ENCODE data around the gene CD36.
"Not testable (repeated sequence)": the region's sequence is repeated elsewhere in the genome, so short reads cannot be mapped to it uniquely, and the experiment has no call there.

Gene CD36

DNA sequence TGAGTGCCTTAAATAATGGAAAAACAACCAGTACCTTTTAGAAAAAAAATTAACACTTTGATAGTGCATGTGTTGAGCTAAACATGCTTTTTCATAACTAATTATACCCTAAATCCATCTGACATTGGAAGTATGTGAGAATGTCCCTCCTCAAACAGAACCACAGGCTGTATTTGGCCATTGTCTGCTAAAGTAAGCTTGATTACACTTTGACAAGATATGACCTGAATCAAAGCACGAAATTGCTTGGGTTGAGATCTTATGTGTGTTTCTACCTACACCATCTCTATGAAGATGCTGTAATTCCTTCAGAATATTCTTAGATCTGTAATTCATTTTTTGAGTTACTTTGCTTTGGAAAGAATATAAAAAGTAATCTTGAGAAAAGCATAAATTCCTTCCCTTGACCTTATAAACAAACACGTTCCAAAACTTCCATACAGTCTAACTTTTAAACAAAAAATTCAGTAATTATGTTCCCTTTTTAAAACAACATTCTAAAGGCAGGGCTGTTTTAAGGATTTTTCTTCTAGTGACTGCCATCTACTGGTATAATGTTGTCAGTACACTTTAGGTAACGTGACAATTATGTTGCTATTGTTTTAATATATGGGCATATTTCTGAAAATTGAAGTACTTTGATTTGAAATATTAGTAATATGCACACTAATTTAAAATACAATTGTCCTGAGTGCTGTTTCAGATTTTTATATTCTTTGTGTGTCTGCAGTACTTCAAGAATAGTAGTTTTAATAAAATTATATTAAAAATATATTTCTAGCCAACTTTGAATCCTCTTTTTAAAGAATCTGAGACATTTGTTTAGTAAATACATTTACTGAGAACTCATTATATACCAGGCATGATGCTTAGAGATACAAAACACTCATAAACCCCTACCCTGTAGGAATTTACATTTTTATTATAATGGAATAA, 20.9 kb downstream of the CD36 start:
- CTCF ChIA-PET: interaction anchor here (0.6 to 1.7 kb wide), 32 partner anchors 9 to 812 kb away, joined by 3 to 51 read pairs (median 4); no protein-coding TSS in a partner anchor
- no peak overlapping the region for H3K4me3 ChIP-seq (ENCODE audit: low read depth, low read length)
- TF ChIP-seq, protein P1, sequence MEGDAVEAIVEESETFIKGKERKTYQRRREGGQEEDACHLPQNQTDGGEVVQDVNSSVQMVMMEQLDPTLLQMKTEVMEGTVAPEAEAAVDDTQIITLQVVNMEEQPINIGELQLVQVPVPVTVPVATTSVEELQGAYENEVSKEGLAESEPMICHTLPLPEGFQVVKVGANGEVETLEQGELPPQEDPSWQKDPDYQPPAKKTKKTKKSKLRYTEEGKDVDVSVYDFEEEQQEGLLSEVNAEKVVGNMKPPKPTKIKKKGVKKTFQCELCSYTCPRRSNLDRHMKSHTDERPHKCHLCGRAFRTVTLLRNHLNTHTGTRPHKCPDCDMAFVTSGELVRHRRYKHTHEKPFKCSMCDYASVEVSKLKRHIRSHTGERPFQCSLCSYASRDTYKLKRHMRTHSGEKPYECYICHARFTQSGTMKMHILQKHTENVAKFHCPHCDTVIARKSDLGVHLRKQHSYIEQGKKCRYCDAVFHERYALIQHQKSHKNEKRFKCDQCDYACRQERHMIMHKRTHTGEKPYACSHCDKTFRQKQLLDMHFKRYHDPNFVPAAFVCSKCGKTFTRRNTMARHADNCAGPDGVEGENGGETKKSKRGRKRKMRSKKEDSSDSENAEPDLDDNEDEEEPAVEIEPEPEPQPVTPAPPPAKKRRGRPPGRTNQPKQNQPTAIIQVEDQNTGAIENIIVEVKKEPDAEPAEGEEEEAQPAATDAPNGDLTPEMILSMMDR (IDR thresholded peaks at IDR 0.05; ENCODE audit: insufficient read depth, low read length, missing control alignments): peak; percentile 26
- POLR2A ChIA-PET: no interaction called here
- no peak for DNase-seq (ENCODE audit: low read depth, low spot score)

DNA sequence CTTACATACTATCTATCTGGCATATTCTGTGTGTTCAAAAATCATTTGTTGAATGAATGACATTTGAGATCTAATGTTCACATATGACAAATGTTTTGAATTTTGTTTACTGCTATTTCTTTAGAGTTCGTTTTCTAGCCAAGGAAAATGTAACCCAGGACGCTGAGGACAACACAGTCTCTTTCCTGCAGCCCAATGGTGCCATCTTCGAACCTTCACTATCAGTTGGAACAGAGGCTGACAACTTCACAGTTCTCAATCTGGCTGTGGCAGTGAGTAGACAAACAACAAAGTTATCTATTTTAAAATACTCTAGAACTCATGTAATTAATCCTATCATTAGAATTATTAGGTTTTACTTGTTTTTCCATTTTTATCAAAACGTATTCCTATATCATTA, 22.5 kb downstream of the CD36 start:
- no peak overlapping the region for H3K4me3 ChIP-seq (ENCODE audit: low read depth, low read length)
- DNase-seq (ENCODE audit: low read depth, low spot score): no peak
- ChIA-PET POLR2A (no interaction called here), CTCF (interaction anchor here (1.4 to 5.2 kb wide), 3 partner anchors 25 to 233 kb away, joined by 3 to 59 read pairs (median 4); no protein-coding TSS in a partner anchor)
- TF ChIP-seq, protein P1 (IDR thresholded peaks at IDR 0.05; ENCODE audit: insufficient read depth, low read length, missing control alignments): no peak

DNA sequence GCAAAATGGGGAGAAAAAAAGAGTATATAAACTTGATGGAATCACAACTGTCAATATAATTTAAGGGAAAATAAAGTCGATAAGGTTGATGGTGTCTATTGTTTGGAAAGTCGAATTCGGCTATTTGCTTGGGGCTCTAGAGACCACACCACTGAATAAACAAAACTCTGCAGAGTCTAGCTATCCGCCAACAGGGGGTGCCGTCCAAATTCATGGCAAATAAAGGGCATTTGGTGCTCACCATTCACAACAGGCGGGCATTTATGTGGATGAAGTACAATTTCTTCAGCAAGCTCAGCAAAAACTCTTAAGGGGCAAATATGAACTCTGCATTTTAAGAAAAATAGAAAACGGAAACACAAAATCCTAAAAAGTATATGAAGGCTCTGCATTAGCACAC, 23.3 kb downstream of the CD36 start:
- TF ChIP-seq, protein P1 (IDR thresholded peaks at IDR 0.05; ENCODE audit: insufficient read depth, low read length, missing control alignments): no peak
- DNase-seq (ENCODE audit: low read depth, low spot score): no peak
- POLR2A ChIA-PET: no interaction called here
- CTCF ChIA-PET: interaction anchor here (0.7 to 7.0 kb wide), 12 partner anchors 9 to 808 kb away, joined by 3 to 59 read pairs (median 4); no protein-coding TSS in a partner anchor
- no peak overlapping the region for H3K4me3 ChIP-seq (ENCODE audit: low read depth, low read length)

DNA sequence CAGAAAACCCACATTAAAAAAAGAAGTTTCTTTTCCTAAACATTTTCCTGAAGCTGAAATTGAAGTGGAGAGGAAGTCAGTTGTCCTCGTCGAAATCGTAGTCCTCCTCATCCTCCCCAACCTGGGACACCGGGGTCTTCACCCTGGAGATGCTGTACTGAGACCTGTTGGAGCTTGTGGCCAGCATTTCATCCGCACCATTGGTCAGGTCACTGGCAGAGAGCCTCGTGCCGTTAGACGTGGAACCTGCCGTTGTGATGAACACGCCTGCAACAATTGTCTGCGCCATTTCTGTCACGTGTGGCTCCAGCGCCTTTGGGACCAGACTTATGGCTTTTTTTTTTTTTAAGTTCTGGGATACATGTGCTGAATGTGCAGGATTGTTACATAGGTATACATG, 23.8 kb downstream of the CD36 start:
- POLR2A ChIA-PET: no interaction called here
- DNase-seq (ENCODE audit: low read depth, low spot score): no peak
- no peak overlapping the region for H3K4me3 ChIP-seq (ENCODE audit: low read depth, low read length)
- TF ChIP-seq, protein P1 (IDR thresholded peaks at IDR 0.05; ENCODE audit: insufficient read depth, low read length, missing control alignments): no peak
- CTCF ChIA-PET: interaction anchor here (0.7 to 7.0 kb wide), 14 partner anchors 9 to 808 kb away, joined by 3 to 59 read pairs (median 4); no protein-coding TSS in a partner anchor

DNA sequence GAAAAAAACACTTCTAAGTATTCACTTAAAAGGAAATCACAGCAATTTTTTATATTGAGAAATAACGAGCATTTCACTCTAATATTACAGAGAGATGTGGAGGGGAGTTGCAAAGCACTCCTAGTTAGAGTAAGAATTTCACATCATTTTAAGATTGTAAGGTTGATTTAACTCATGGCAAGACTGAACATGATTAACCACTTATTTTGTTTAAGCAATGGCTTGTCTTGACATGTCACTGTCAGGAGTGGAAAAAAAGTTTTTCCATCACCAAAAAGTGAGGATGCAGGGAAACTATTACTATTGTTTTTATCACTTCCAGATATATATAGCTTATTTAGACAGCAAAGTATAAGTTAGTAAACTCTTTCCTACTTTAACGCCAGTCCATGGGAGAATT, 27.1 kb downstream of the CD36 start:
- CTCF ChIA-PET: interaction anchor here (1.3 to 7.0 kb wide), 4 partner anchors 9 to 804 kb away, joined by 3 to 59 read pairs (median 34); no protein-coding TSS in a partner anchor
- TF ChIP-seq, protein P1 (IDR thresholded peaks at IDR 0.05; ENCODE audit: insufficient read depth, low read length, missing control alignments): no peak
- no peak for DNase-seq (ENCODE audit: low read depth, low spot score)
- H3K4me3 ChIP-seq (ENCODE audit: low read depth, low read length): no peak overlapping the region
- POLR2A ChIA-PET: no interaction called here

DNA sequence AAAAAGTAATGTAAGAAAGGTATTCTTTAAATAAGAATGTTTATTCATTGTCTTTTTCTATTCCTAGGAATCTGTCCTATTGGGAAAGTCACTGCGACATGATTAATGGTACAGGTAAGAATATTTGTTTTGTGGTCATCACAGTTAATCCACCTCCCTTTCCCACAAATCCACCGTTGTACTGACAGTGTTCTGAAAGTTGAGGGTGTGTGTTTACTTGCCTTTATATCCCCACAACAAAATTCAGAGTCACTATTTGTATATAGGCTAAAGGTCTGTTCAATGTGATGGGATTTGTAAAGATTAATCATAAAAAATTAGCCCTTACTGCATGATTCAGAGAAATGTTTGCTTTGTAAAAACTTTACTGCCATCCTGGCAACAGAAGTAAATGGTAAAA, 27.9 kb downstream of the CD36 start:
- ChIA-PET POLR2A (no interaction called here), CTCF (interaction anchor here (1.4 to 7.0 kb wide), 3 partner anchors 14 to 237 kb away, joined by 3 to 46 read pairs (median 8); no protein-coding TSS in a partner anchor)
- DNase-seq (ENCODE audit: low read depth, low spot score): no peak
- H3K4me3 ChIP-seq (ENCODE audit: low read depth, low read length): no peak overlapping the region
- TF ChIP-seq, protein P1 (IDR thresholded peaks at IDR 0.05; ENCODE audit: insufficient read depth, low read length, missing control alignments): no peak

DNA sequence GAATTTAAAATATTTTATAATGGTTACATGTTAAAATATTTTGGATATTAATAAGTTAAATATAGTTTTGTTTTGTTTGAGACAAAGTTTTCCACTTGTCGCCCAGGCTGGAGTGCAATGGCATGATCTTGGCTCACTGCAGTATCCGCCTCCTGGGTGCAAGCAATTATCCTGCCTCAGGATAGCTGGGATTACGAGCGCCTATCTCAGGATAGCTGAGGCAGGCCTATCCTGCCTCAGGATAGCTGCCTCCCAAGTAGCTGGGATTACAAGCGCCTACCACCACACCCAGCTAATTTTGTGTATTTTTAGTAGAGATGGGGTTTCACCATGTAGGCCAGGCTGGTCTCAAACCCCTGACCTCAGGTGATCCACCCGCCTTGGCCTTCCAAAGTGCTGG, 30.9 kb downstream of the CD36 start:
- DNase-seq (ENCODE audit: low read depth, low spot score); POLR2A ChIA-PET; H3K4me3 ChIP-seq (ENCODE audit: low read depth, low read length): not testable (repeated sequence)
- CTCF ChIA-PET: interaction anchor here (1.0 to 1.1 kb wide), 2 partner anchors 12 to 239 kb away, joined by 4 read pairs; no protein-coding TSS in a partner anchor
